Measurements from ENCODE around the gene PDE8B. TPM values are rescaled to one million over a fixed set of nuclear protein-coding genes. Genes with fewer than 3 reads are reported as not detected.

The PDE8B gene
- total RNA-seq, 1 experiment from 2014 or later: 0.17 TPM

- POLR2A ChIA-PET: no interaction called here
Observed at GRCh38 chr5:77423022-77423750, 212.7 kb downstream of the PDE8B start.

More at GRCh38 chr5:77423022-77423750, 212.7 kb downstream of the PDE8B start:
- no peak overlapping the region for H3K27ac ChIP-seq (ENCODE audit: low read depth, low read length)
- no peak overlapping the region for H3K9ac ChIP-seq (ENCODE audit: low read length)
- H3K9me2 ChIP-seq (ENCODE audit: insufficient read depth): no peaks in the 10 kb centered on the region
- H3K79me2 ChIP-seq (ENCODE audit: insufficient read depth, low read length): no peaks in the 10 kb centered on the region
- intact Hi-C loops (cut with micrococcal nuclease): no loop called here
- H4K20me1 ChIP-seq (ENCODE audit: insufficient read depth): no peaks in the 10 kb centered on the region
- H3K9me3 ChIP-seq (ENCODE audit: control insufficient read depth in 1 of 2, insufficient read depth in 1 of 2, low read depth in 1 of 2, low read length in 2 of 2): no peaks in the 10 kb centered on the region
- BruUV-seq (replicated peaks): no TSS peak
- DNase-seq (ENCODE audit: low read depth, low spot score) (no peak), ATAC-seq (no peak)
- CTCF ChIA-PET: no interaction called here
- no peak overlapping the region for H3K4me2 ChIP-seq (ENCODE audit: low read length)
- no peak overlapping the region for H3K4me3 ChIP-seq (replicated peaks in 1 of 2; ENCODE audit: low read depth in 1 of 2, low read length in 2 of 2)
- TF ChIP-seq EGR1 (IDR thresholded peaks at IDR 0.05; ENCODE audit: low read depth) (no peak), REST (IDR thresholded peaks at IDR 0.05; ENCODE audit: low read depth) (no peak), JUND (IDR thresholded peaks at IDR 0.05) (no peak), SP1 (IDR thresholded peaks at IDR 0.05; ENCODE audit: low read depth) (no peak), POLR2AphosphoS5 (IDR thresholded peaks at IDR 0.05; ENCODE audit: low read depth, low read length) (no peak), CBX3 (IDR thresholded peaks at IDR 0.05; ENCODE audit: low read depth) (no peak), ZFX (IDR thresholded peaks at IDR 0.05) (no peak), SIN3A (IDR thresholded peaks at IDR 0.05; ENCODE audit: low read depth) (no peak), POLR2A (IDR thresholded peaks at IDR 0.05; ENCODE audit: borderline replicate concordance, extremely low read depth, insufficient read depth, insufficient read length) (no peak), TCF7L2 (IDR thresholded peaks at IDR 0.05; ENCODE audit: borderline replicate concordance, extremely low read depth, insufficient read depth, insufficient read length) (no peak), ATF3 (IDR thresholded peaks at IDR 0.05) (no peak), MAX (IDR thresholded peaks at IDR 0.05) (no peak)
- H2AFZ ChIP-seq (ENCODE audit: low read depth, low read length, poor library complexity, severe bottlenecking): no peak overlapping the region
- no peaks in the 10 kb centered on the region for H3K4me1 ChIP-seq (ENCODE audit: control insufficient read depth in 1 of 2, insufficient read depth in 2 of 2, low read length in 2 of 2)
- H3K36me3 ChIP-seq (ENCODE audit: control insufficient read depth in 1 of 2, insufficient read depth in 2 of 2, low read length in 2 of 2): 0 out of 4 replicates have a peak, but pooled peaks cover 0 to 5% of the 10 kb centered on the region in 2 experiments
- RAD21 ChIA-PET (ENCODE audit: low non-redundant PET in 1 of 2, low total read pairs in 2 of 2, uncharacterized antibody in 2 of 2, unreplicated experiment in 2 of 2): no interaction called here
- H3K27me3 ChIP-seq (ENCODE audit: insufficient read depth, low read length): no peaks in the 10 kb centered on the region

All from HCT116 (cell line).